HG03280 (cell line): ENCODE data around the gene CERK.

Experiments used
- ATAC-seq: cut with Tn5 transposase; IDR thresholded peaks from one replicate; pipeline ENCODE4 v1.9.1; 2021; ENCODE audit warnings: mild to moderate bottlenecking, moderate library complexity; ENCODE audit not compliant: unreplicated experiment

CERK gene

DNA sequence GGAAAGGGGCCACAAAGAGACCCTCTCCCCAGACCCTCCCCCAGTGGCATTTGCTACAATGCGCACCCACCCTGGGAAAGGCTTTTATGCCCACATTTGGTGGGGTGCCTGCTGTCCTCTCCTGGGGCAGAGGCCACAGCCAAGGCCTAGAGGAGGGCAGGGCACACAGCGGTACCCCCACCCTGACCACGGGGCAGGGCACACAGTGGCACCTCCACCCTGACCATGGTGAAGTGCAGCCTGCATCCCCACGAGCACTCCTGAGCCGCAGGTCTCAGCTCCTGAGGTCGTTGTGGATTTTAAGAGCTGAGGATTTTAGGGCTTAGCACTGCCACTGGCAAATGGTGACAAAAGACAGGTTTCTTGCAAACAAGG is 34.1 kb downstream of the CERK start:
- ATAC-seq: no peak

DNA sequence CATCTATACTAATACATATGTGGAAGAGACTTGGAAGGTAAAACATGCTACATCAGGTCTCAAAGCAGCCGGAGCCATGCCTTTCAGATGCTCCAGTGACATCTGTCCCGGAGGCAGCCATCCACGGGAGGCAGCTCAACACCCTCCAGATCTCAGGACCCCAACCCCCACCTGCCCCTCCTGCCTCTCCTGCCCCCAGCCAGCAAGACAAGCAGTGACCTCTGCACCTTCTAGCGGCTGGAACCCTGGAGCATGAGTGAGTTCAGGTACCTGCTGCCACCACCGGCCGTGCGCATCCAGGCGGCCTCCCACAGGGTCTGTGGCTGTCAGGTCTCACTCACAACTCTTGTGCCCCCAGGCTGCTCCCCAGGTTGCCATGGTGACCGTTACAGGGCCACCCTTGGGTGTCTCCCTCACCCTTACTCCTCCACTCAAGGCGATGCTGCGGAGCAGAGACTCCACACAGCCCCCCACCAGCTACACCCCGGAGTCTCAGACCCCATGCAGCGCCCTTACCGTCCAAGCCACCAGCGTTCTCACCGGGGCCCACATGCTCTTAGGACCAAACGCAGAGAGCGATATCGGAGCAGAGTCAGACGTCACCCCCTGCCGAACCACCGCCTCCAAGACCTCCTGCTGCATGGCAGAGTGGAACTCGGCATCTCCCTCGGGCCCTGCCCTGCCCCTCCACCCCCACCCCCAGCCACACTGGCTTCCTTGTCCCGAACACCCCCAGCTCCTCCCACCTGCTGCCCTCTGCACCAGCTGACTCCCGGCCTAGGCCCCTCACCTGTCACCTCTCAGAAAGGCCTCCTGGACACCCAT is 34.7 kb downstream of the CERK start:
- no peak for ATAC-seq

DNA sequence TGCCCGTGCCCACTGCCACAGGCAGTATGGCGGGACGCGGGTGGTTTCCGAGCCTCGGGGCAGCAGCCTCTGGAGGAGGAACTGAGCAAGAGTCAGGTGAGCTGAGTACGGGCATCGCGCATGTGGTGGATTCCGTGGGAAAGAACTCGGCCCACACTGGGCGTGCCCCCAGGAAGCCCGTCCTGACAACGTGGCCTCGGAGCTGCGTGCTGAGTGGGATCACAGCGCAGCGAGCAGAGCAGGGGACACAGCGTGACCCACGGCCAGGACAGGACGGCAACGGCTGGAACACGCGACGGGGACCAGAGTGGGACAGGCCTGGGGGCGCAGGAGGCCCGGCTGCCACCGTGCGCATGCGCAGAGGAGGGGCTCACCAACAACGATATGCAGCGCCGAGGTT is 36.8 kb downstream of the CERK start:
- no peak for ATAC-seq

DNA sequence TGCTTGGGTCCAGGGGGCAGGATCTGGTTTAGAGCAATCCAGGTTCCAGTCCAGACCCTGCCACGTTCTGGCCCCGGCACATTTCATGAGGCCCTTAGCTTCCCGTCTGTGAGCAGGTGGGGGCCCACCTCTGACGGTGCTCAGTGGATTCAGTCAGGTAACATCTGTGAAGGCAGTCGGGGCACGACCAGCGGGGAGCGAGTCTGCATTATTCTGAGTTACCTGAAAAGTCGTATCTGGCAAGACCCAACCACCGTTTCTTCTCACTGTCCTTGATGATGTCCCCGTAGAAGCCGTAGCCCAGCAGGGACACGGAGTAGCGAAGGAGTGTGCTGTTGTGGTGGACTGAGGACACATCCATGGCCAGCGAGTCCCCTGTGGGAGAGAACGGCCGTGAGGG is 39.0 kb downstream of the CERK start:
- no peak for ATAC-seq

DNA sequence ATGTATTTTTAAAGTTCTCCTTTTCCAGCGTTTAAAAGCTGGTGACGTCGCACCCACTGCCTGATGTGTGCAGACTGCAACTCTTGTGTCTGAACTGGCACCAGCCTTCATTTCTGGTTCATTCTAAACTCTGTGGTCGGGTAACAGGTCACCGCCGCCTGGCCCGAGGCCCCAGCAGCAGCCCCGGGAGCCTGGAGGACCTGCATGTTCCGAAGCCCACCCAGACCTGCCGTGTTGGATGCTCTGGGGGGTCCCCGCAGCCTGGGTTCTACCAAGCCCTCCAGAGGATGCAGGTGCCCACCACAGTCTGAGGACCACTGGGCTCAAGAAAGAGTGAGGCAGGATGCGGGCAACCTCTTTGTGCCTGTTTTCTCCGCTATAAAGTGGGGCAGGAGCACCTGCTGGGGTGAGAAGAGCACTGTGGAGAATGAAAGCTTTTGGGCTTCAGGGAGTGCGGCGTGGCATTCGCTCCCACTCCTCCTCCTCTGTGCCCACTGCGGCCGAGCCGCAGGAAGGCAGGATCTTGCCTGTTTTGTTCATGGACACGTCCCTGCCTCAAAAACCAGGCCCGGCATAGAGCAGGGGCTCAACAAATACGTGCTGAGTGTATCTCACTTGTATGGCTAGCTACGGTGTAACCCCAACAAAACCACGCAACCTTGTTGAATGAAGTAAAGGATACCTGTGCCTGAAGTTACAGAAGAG is 40.1 kb downstream of the CERK start:
- no peak for ATAC-seq

DNA sequence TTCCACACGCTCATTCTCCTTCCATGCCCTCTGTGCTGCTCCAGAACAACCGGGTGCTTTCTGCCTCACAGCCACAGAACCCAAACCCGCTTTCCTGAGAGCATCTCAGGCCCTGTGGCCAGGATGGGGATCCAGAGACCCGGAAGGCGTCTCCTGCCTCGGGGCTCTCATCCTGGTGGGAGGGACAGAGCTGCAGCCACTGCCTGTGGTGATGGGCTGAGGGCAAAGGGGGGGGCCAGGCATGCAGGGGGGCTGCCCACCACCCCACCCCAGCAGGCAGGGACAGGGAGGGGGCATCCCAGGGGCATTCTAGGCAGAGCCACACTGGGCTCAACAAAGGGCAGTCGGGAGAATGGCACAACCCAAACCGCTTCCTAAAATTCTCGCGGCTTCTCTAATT is 41.4 kb downstream of the CERK start:
- ATAC-seq: no peak

DNA sequence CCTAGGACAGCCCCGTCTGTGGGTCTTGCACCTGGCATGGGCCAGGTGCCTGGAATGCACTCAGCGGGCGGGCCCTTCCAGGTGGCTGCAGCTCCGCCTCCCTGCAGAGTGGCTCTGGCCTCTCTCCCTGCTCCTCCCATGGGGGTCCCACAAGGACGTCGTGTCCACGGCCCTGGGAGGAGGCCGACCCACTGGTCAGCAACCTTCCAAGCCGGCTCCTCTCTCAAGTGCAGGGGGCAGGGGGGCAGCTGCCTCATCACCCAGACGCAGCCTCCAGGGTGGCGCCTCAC is 41.9 kb downstream of the CERK start:
- ATAC-seq: no peak

DNA sequence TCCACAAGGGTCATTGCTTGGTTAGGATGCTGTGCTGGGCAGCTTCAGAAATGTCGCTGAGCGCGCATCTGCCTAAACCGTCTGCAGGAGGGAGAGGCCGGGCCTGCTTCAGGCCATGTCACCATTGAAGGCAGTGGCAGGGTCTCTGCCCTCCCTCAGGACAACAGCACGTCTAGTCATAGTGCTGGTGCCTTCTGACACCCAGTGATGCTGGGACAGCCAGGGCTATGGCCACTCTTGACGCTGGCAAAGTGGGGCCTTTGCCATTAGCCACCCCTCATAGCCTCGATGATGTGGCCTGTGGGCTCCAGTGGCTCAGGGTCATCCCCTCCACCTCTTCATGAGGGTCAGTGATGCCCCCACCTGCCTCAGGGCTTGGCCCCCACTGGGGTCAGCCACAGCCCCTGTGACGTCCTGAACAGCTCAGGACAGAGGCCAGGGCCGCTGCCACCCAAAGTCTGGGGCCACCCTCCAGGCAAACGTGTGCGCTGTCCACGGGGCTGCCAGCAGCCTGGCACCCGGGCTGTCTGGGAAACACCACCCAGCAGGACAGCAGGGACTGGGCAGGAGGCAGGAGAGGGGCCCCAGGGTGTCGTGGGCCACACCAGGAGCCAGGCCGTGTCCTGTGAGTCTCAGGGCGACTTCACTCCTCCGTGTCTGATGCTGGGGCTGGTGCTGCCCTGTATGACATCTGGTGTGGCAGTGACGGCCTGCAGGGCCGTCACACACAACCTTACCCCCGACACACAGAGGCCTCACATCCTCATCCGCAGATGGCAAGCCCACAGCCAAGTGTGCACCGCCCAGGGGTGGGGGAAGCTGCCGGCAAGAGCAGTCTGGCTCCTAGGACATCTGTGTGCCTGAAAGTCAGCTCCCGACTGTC is 42.5 kb downstream of the CERK start:
- no peak for ATAC-seq

DNA sequence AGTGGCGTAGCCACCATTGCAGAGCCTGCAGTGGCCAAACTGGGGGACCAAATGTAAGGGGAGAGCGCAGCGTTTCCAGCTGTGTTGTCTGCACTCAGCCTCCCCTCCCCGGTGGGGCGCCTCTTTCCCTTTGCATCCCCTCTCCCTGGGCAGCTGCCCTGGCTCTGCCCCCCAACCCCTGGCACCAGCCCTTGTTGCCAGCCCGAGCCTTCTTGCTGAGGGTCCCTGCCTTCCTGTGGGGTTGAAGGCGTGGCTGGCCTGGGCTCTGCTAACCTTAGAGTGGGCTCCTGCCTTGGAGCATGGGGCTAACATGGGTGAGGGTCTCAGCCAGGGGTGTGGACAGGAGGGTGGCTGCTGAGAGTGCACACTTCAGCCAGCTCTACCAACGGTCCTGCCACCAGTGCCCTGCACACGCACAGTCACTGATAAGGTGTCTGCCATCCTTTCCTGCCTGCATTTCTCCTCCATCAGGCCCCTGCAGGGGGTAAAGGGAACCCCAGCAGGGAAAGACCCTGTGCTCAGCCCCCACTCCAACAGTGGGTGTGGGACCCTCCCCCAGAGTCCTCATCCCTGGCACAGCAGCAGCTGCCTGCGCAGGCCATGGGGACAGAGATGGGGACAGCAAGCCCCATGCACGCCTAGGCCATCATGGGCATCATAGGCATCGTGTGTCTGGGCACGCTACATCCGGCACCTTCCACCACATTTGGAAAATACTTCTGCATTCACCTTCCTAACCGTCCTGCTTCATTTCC is 43.5 kb downstream of the CERK start:
- ATAC-seq: no peak

DNA sequence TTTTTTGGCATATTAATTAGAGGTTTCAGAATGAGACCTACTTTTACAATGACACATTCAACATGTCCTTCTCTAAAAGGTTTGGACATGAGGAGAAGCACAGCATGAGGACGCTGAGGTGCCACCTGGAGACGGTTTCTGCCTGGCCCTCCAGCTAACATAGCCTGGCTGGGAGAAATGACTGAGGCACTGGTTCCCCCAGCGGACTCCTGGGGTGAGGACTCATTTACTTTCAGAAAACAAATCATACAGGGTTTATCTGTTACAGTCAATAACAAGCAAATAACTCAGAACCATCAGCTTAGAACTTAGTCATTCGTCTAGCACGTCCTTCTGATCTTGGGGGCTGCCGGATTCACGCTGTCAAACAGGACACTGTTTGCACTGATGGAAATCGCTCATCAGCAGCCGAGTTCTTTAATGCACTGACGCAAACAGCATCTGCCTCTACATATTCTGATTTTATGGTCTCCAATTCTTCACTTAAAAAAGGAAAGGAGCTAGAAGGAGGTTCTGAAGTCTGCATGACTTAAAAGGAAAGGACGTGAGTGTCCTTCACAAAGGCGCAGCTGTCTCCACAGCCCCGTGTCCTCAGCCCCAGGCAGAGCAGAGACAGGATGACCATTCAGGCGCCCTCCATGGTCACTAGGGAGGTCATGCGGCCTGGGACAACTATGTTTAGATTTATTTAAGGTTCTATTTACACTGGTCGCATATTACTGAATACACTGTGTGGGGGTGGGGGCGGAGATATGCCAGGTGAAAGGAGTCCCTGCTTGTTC is 44.2 kb downstream of the CERK start:
- no peak for ATAC-seq

DNA sequence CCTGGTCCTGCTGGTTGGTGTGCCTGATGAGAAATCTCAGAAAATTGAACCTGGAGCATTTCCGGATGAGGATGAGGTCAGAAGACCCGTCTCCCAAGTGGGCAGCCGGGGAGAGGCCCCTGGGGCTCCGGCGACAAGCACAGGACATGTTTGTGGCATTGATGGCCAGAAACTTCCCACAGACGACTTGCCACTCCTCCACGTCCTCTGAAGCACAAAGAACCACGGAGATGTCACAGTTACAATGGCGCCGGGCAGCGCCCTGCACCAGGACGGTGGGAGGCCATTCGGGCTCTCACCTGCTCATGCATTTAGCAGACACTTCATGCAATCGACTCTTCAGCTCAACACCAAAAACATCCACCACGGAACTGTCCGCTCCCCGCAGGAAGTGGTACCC is 46.5 kb downstream of the CERK start:
- no peak for ATAC-seq

DNA sequence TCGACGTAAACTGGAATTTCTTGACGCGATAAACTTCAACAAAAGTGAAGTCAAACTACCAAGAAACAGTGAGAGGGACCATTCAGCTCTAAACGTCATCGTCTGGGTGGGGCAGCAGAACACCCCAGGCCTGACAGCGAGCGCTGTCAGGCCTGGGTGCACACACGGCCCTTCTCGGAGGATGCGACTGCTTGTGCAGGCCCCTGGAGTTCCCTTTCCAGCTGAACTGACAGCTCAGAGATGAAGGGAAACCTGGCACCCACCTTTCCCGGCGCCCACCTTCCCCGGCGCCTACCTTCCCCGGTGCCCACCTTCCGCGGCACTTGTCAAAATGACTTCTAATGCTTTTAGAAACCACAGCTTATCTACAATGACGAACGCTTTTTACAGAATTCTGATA is 47.9 kb downstream of the CERK start:
- no peak for ATAC-seq

DNA sequence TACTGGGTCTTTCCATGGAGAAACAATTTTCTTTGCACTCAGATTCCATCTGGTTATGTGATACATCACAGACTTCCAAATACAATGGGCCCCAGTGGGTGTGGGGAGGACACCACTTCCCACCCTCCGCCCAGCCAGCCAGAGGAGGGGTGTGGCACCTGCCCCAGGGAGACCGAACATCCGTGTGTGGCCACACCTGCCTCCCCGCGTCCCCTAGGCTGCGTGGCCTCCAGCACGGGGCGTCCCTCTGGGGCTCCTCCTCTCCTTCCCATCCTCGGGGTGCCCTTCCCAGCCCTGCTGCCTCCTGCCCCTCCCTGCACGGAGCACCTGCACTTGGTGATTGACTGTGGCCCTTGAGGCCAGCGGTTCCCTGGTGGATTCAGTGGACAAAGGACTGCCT is 49.1 kb downstream of the CERK start:
- no peak for ATAC-seq

DNA sequence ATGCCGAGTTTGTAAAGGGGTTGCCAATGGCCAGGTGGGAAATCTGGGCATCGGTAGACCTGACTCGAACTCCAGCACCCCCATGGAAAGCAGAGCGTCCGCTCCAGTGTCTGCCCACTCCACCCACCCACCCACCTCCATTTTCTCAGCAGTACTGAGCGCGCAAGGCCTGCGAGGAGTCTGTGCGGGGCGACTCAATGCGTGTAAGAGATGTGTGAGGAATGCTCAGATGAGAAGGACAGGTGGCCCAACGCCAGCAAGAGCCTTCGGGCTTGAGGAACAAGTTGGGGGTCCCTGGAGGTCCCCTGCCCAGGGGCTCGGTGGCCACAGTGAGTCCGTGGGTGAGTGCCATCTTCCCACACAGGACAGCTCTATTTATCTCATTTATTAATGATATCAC is 50.6 kb downstream of the CERK start:
- ATAC-seq: no peak

DNA sequence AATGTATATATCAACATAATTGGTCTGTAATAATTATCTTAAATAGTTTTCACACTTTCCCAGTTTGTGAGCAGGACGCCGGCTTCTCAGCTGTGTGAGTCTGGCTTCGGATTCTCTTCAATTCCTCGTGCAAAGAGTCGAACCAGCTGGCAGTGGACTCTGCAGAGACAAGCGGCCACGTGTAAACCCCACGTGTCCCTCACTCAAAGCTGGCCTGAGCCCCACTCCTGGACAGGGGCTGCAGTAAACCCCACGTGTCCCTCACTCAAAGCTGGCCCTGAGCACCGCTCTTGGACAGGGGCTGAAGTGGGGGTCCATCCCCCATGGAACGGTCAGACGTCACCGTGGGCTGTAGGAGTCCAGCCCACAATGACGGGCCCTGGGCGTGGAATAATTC is 51.0 kb downstream of the CERK start:
- ATAC-seq: no peak

DNA sequence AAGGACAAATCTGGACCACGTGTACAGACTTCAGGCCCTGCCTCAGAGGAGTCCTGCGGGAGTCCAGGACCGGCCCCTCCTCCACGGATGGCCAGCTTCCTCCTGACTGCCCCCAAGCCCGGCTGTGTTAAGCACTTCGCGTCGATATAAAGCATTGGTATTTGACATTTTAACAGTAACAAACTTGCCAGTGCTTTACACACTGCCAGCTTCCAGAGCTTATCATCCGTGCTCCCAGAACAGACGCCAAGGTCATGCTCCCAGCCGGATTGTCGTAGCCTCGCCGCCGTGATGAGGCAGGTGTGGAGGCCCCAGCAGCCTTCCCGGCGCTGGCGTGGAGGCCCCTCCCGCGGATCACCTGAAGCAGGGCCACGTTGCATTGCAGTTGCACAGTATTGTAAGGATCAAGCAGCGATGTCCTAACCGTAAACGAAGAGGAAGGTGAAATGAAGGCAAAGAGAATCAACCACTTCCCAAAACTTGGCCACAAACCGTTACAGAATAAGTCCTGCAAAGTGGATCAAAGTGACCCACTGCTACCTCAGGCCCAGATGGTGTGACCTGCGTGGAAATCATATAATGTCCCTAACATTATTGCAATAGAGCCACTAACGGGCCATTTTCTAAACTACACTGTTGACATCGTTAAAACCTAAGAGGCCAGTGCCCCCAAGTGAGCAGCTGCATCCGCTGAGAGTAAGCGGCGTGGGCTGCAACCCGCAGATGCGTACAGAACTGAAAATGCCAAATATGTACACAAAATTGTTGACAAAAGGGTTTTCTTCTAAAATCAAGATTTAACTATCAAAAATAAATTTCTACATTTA is 51.6 kb downstream of the CERK start:
- no peak for ATAC-seq

DNA sequence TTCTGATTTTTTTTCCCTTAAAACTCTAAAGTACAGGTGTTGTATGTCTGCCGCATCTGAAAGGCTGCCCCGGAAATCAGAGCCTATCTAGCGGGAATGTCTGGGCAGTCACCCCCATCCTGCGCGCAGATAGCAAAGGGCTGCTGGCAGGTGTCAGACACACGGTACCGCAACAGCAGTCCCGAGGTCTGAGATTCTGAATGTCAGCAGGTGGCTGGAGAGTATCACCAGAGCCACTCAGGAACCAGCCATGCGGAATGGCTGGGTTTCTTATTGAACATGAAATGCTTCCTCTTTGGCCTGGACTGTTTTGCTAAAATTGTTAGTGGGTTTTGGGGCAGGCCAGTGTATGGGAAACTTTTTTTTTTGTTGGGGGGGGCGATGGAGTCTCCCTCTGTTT is 53.3 kb downstream of the CERK start:
- no peak for ATAC-seq

DNA sequence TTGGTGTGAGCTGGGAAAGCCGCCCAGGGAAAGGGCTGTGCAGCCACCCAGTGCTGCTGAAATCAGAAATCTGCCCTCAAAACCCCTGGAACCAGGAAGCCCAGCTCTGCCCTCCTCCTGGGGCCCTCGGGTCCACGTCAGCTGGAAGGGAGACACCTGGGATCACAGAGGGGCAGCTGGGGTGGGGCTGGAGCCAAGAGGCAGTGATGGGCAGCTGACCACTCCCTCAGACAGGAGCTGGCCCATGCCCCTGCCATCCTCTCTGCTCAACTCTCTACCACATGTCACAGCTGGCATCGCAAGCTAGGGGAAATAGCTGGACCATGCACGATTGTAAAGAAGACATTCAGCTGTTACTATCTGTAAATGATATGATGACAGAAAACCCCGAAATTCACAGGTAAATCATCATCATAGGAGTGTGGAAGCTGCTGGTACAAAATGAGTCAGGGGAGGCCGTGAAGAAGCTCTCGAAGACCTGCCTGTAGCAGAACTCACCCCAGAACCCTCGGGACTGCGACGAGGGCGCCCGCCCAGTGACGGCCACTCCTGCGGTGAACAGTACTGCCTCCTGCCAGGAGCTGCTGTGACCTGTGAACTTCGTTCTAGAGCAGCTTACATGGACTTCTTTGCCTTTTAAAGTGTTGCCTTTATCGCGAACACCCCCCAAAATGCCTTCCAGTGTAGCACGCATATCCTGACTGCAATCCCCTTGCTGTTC is 55.9 kb downstream of the CERK start:
- no peak for ATAC-seq

DNA sequence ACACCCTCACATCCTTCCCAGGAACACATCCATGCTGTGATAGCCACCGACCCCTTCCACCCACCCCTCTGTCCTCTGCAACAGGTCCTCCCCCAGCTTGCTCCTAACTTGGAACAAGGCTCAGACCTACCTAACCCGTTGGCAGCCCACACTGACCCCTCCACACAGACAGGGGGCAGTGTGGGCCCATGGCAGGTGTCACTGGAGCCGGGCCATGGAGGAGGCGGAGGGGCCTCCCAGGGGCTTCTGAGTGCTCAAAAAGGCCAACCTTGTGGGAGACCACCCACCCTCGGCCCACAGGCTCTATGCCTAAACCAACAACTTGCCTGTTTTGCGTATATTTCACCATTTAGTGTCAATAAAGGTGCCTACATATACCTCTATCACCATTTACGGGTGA is 57.0 kb downstream of the CERK start:
- no peak for ATAC-seq
